HK-2 (cell line): ENCODE results near the gene UQCRQ.

Experiments
- DNase-seq: peaks from one replicate; pipeline ENCODE4 v3.0.0-alpha.2; 2018; ENCODE audit not compliant: unreplicated experiment

Gene UQCRQ

GRCh38 chr5:132870801-132871200 is 4.4 kb downstream of the UQCRQ start:
- DNase-seq, result no peak

GRCh38 chr5:132871459-132872284 is 5.2 kb downstream of the UQCRQ start:
- no peak for DNase-seq

GRCh38 chr5:132872788-132873118 is 6.3 kb downstream of the UQCRQ start:
- DNase-seq, result no peak

- no peak for DNase-seq
Observed at GRCh38 chr5:132873119-132873929, 6.9 kb downstream of the UQCRQ start, which contains the start of gene LEAP2. Gene LEAP2, plus strand, starts transcription at chr5:132873668. Its CDS starts 27 bp downstream, at chr5:132873695.

GRCh38 chr5:132873930-132874271 is 7.5 kb downstream of the UQCRQ start:
- no peak for DNase-seq

- DNase-seq, result no peak
Observed at GRCh38 chr5:132876020-132876759, 9.7 kb downstream of the UQCRQ start.

- DNase-seq, result no peak
Observed at GRCh38 chr5:132877466-132877865, 11.0 kb downstream of the UQCRQ start.

- DNase-seq, result no peak
Observed at GRCh38 chr5:132877938-132878337, 11.5 kb downstream of the UQCRQ start.

- no peak for DNase-seq
Observed at GRCh38 chr5:132883261-132883834, 16.9 kb downstream of the UQCRQ start.

GRCh38 chr5:132884548-132884947 is 18.1 kb downstream of the UQCRQ start:
- DNase-seq, result no peak

GRCh38 chr5:132886064-132886823 is 19.8 kb downstream of the UQCRQ start:
- no peak for DNase-seq

- DNase-seq, result no peak
Observed at GRCh38 chr5:132887283-132887682, 20.8 kb downstream of the UQCRQ start.

GRCh38 chr5:132889501-132889900 is 23.1 kb downstream of the UQCRQ start:
- no peak for DNase-seq

GRCh38 chr5:132890817-132891216 is 24.4 kb downstream of the UQCRQ start:
- DNase-seq, result no peak

- no peak for DNase-seq
Observed at GRCh38 chr5:132895719-132896305, 29.4 kb downstream of the UQCRQ start.

GRCh38 chr5:132896685-132897084 is 30.2 kb downstream of the UQCRQ start:
- no peak for DNase-seq

- no peak for DNase-seq
Observed at GRCh38 chr5:132898094-132898493, 31.7 kb downstream of the UQCRQ start.

- no peak for DNase-seq
Observed at GRCh38 chr5:132901036-132901435, 34.6 kb downstream of the UQCRQ start.

- no peak for DNase-seq
Observed at GRCh38 chr5:132901730-132902129, 35.3 kb downstream of the UQCRQ start.

GRCh38 chr5:132905938-132906337 is 39.5 kb downstream of the UQCRQ start:
- no peak for DNase-seq

- DNase-seq, result no peak
Observed at GRCh38 chr5:132907161-132907560, 40.7 kb downstream of the UQCRQ start.
